ENCODE data around the gene ADAMTS7. TPM values are rescaled to one million over a fixed set of nuclear protein-coding genes. Genes with fewer than 3 reads are reported as not detected.
"Not testable (repeated sequence)": the region's sequence is repeated elsewhere in the genome, so short reads cannot be mapped to it uniquely, and the experiment has no call there.

Gene ADAMTS7
- total RNA-seq, 1 donor from 2014 or later: 19.2 TPM

GRCh38 chr15:78750566-78750965 is 60.7 kb downstream of the ADAMTS7 start:
- DNase-seq (ENCODE audit: low spot score): no peak
- no peak overlapping the region for H2AFZ ChIP-seq (replicated peaks)
- peak overlapping the region; percentile 50 for H3K4me3 Mint-ChIP-seq
- H3K4me1 ChIP-seq: no peaks in the 10 kb centered on the region
- H3K27ac Mint-ChIP-seq: no peak overlapping the region
- peaks cover 5% of the 10 kb centered on the region for H3K27me3 Mint-ChIP-seq (ENCODE audit: insufficient read depth, low read depth)
- H3K4me1 Mint-ChIP-seq: peaks cover 14% of the 10 kb centered on the region
- H3K9me3 Mint-ChIP-seq: no peaks in the 10 kb centered on the region
- no peak overlapping the region for H3K9ac ChIP-seq
- no peaks in the 10 kb centered on the region for H3K79me2 ChIP-seq (ENCODE audit: low read depth)
- H3K4me3 ChIP-seq: no peak overlapping the region
- no peaks in the 10 kb centered on the region for H3K36me3 Mint-ChIP-seq
- TF ChIP-seq EZH2 (IDR thresholded peaks at IDR 0.05) (no peak), CTCF (IDR thresholded peaks at IDR 0.05) (no peak), EZH2phosphoT487 (IDR thresholded peaks at IDR 0.05) (no peak)
- no peaks in the 10 kb centered on the region for H4K20me1 ChIP-seq (ENCODE audit: low read depth)
- H3F3A ChIP-seq (ENCODE audit: low read depth): no peaks in the 10 kb centered on the region
- H3K27me3 ChIP-seq: peaks cover 9% of the 10 kb centered on the region
- peak overlapping the region; percentile 60 for H3K4me2 ChIP-seq
- H3K9me3 ChIP-seq (ENCODE audit: low read depth): no peaks in the 10 kb centered on the region
- H3K27ac ChIP-seq: no peak overlapping the region
- H3K36me3 ChIP-seq: no peaks in the 10 kb centered on the region

GRCh38 chr15:78749831-78750230 is 61.4 kb downstream of the ADAMTS7 start:
- no peak overlapping the region for H3K27ac Mint-ChIP-seq
- no peaks in the 10 kb centered on the region for H3K79me2 ChIP-seq (ENCODE audit: low read depth)
- peaks cover 14% of the 10 kb centered on the region for H3K4me1 Mint-ChIP-seq

GRCh38 chr15:78747877-78748276 is 63.4 kb downstream of the ADAMTS7 start:
- not testable (repeated sequence) for H3K27me3 Mint-ChIP-seq (ENCODE audit: insufficient read depth, low read depth); H3K79me2 ChIP-seq (ENCODE audit: low read depth); H3K27ac Mint-ChIP-seq; H3K27ac ChIP-seq; H3K4me3 ChIP-seq; H3K4me2 ChIP-seq; H4K20me1 ChIP-seq (ENCODE audit: low read depth); H3F3A ChIP-seq (ENCODE audit: low read depth); DNase-seq (ENCODE audit: low spot score); H3K4me3 Mint-ChIP-seq; H3K9me3 Mint-ChIP-seq; H3K4me1 Mint-ChIP-seq; H3K9me3 ChIP-seq (ENCODE audit: low read depth); H2AFZ ChIP-seq (replicated peaks); H3K9ac ChIP-seq; H3K4me1 ChIP-seq; H3K27me3 ChIP-seq; H3K36me3 ChIP-seq; H3K36me3 Mint-ChIP-seq

More at GRCh38 chr15:78749831-78750230, 61.4 kb downstream of the ADAMTS7 start:
- no peak overlapping the region for H3K4me3 Mint-ChIP-seq
- Histone ChIP-seq H3K27me3 (peaks cover 9% of the 10 kb centered on the region), H3K4me2 (no peak overlapping the region), H3K36me3 (no peaks in the 10 kb centered on the region), H3K9ac (no peak overlapping the region), H3F3A (ENCODE audit: low read depth) (no peaks in the 10 kb centered on the region), H3K4me1 (no peaks in the 10 kb centered on the region), H3K9me3 (ENCODE audit: low read depth) (no peaks in the 10 kb centered on the region), H3K4me3 (no peak overlapping the region), H4K20me1 (ENCODE audit: low read depth) (no peaks in the 10 kb centered on the region), H3K27ac (no peak overlapping the region), H2AFZ (replicated peaks) (no peak overlapping the region)
- H3K27me3 Mint-ChIP-seq (ENCODE audit: insufficient read depth, low read depth): peaks cover 5% of the 10 kb centered on the region
- H3K9me3 Mint-ChIP-seq: no peaks in the 10 kb centered on the region
- H3K36me3 Mint-ChIP-seq: no peaks in the 10 kb centered on the region
- no peak for DNase-seq (ENCODE audit: low spot score)
- TF ChIP-seq EZH2phosphoT487 (IDR thresholded peaks at IDR 0.05): no peak

GRCh38 chr15:78741674-78742073 is 69.6 kb downstream of the ADAMTS7 start:
- not testable (repeated sequence) for H3K27me3 Mint-ChIP-seq (ENCODE audit: insufficient read depth, low read depth); H3K36me3 ChIP-seq; H3K4me3 Mint-ChIP-seq; DNase-seq (ENCODE audit: low spot score); H3K4me1 Mint-ChIP-seq; H3K9me3 ChIP-seq (ENCODE audit: low read depth); H3K4me1 ChIP-seq; H3K36me3 Mint-ChIP-seq; H3K9ac ChIP-seq; H3K27me3 ChIP-seq; H3K9me3 Mint-ChIP-seq; H3K79me2 ChIP-seq (ENCODE audit: low read depth); H4K20me1 ChIP-seq (ENCODE audit: low read depth); H2AFZ ChIP-seq (replicated peaks); H3K27ac Mint-ChIP-seq; H3K4me2 ChIP-seq; H3K4me3 ChIP-seq; H3F3A ChIP-seq (ENCODE audit: low read depth); H3K27ac ChIP-seq

GRCh38 chr15:78740904-78741274 is 70.4 kb downstream of the ADAMTS7 start:
- Mint-ChIP-seq H3K27me3 (ENCODE audit: insufficient read depth, low read depth) (peaks cover 3% of the 10 kb centered on the region), H3K36me3 (no peaks in the 10 kb centered on the region), H3K27ac (no peak overlapping the region), H3K4me3 (no peak overlapping the region), H3K4me1 (peaks cover 6% of the 10 kb centered on the region), H3K9me3 (no peaks in the 10 kb centered on the region)
- no peak overlapping the region for H3K9ac ChIP-seq
- no peak overlapping the region for H3K4me2 ChIP-seq
- H4K20me1 ChIP-seq (ENCODE audit: low read depth): no peaks in the 10 kb centered on the region
- DNase-seq (ENCODE audit: low spot score): no peak
- no peak overlapping the region for H2AFZ ChIP-seq (replicated peaks)
- no peak overlapping the region for H3K27ac ChIP-seq
- H3F3A ChIP-seq (ENCODE audit: low read depth): no peaks in the 10 kb centered on the region
- H3K36me3 ChIP-seq: no peaks in the 10 kb centered on the region
- no peak for TF ChIP-seq EZH2 (IDR thresholded peaks at IDR 0.05)
- TF ChIP-seq CTCF (IDR thresholded peaks at IDR 0.05): no peak
- no peak for TF ChIP-seq EZH2phosphoT487 (IDR thresholded peaks at IDR 0.05)
- H3K9me3 ChIP-seq (ENCODE audit: low read depth): no peaks in the 10 kb centered on the region
- H3K4me3 ChIP-seq: no peak overlapping the region
- H3K4me1 ChIP-seq: no peaks in the 10 kb centered on the region
- no peaks in the 10 kb centered on the region for H3K27me3 ChIP-seq
- no peaks in the 10 kb centered on the region for H3K79me2 ChIP-seq (ENCODE audit: low read depth)
